ENCODE data around the gene FNDC3B.

DNA sequence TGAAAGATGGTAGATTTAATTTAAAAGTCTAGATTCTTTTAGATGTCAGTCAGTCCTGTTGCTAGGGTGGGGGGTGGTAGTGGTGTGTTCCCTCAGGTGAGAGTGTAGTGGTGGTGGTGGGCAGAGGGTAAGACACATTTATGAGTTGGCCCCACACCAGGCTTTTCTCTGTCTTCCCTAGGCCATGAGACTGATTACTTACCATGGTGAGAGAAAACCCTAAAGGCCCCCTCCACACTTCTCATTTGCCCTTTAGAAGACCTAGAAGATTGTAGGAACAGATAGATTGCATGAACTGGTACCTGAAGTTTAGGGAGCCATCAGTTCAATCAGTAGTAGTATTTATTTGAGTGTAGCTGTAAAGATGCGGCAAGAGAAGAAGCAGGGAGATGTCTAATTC lies 20.9 kb downstream of the FNDC3B start:
- TF ChIP-seq POLR2AphosphoS5 (IDR thresholded peaks at IDR 0.05), result no peak
- no peak for TF ChIP-seq POLR2A (IDR thresholded peaks at IDR 0.05)
- TF ChIP-seq, protein P1, sequence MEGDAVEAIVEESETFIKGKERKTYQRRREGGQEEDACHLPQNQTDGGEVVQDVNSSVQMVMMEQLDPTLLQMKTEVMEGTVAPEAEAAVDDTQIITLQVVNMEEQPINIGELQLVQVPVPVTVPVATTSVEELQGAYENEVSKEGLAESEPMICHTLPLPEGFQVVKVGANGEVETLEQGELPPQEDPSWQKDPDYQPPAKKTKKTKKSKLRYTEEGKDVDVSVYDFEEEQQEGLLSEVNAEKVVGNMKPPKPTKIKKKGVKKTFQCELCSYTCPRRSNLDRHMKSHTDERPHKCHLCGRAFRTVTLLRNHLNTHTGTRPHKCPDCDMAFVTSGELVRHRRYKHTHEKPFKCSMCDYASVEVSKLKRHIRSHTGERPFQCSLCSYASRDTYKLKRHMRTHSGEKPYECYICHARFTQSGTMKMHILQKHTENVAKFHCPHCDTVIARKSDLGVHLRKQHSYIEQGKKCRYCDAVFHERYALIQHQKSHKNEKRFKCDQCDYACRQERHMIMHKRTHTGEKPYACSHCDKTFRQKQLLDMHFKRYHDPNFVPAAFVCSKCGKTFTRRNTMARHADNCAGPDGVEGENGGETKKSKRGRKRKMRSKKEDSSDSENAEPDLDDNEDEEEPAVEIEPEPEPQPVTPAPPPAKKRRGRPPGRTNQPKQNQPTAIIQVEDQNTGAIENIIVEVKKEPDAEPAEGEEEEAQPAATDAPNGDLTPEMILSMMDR (IDR thresholded peaks at IDR 0.05), result no peak
- no peak for TF ChIP-seq EP300 (IDR thresholded peaks at IDR 0.05)

Data from suprapubic skin (tissue), 4 donors.